C4-2B (cell line): Measurements from ENCODE around the gene DENND11.

Source experiments
- CTCF ChIP-seq: fragments of 450-650 bp; conservative IDR thresholded peaks from 2 replicates; pipeline ENCODE4 v1.5.1; 2017; ENCODE audit warnings: mild to moderate bottlenecking
- ZFX ChIP-seq: fragments of 450-650 bp; IDR thresholded peaks from 2 replicates; pipeline ENCODE4 v1.6.1; 2017

GRCh38 chr7:141738592-141739013 is 36.6 kb upstream of the DENND11 start:
- no peak for TF ChIP-seq CTCF
- no peak for TF ChIP-seq ZFX
